ENCODE results near the gene CUTC. TPM values are rescaled to one million over a fixed set of nuclear protein-coding genes. Genes with fewer than 3 reads are reported as not detected.
"Not testable (repeated sequence)": the region's sequence is repeated elsewhere in the genome, so short reads cannot be mapped to it uniquely, and the experiment has no call there.

Gene CUTC
- total RNA-seq, 2 donors from 2014 or later = 18.0 to 21.2 TPM

GRCh38 chr10:99742254-99742653, 10.2 kb downstream of the CUTC start:
- H3K9me3 Mint-ChIP-seq = peaks cover 13% of the 10 kb centered on the region
- H3K4me1 Mint-ChIP-seq = no peaks in the 10 kb centered on the region
- Histone ChIP-seq H3K9ac (ENCODE audit: extremely low read depth, low read length, poor library complexity, severe bottlenecking) (no peak overlapping the region), H3K27me3 (ENCODE audit: control insufficient read depth, insufficient read depth, low read length, poor library complexity, severe bottlenecking) (no peaks in the 10 kb centered on the region), H3K9me3 (ENCODE audit: control insufficient read depth, low read length) (peaks cover 28% of the 10 kb centered on the region), H3K4me1 (ENCODE audit: control insufficient read depth, insufficient read depth, low read length) (no peaks in the 10 kb centered on the region), H3K36me3 (ENCODE audit: control insufficient read depth, insufficient read depth, low read length) (peaks cover 77% of the 10 kb centered on the region), H3K4me3 (ENCODE audit: low read length) (no peak overlapping the region), H3K27ac (ENCODE audit: low read depth, low read length) (no peak overlapping the region)
- H3K36me3 Mint-ChIP-seq (ENCODE audit: low read depth) = peaks cover 78% of the 10 kb centered on the region
- DNase-seq = no peak
- H3K27ac Mint-ChIP-seq = no peak overlapping the region
- no peak overlapping the region for H3K4me3 Mint-ChIP-seq
- no peak for TF ChIP-seq CTCF (conservative IDR thresholded peaks at IDR 0.05)
- no peaks in the 10 kb centered on the region for H3K27me3 Mint-ChIP-seq (ENCODE audit: insufficient read depth)

GRCh38 chr10:99742701-99743100, 10.7 kb downstream of the CUTC start:
- no peak for DNase-seq
- no peaks in the 10 kb centered on the region for H3K27me3 Mint-ChIP-seq (ENCODE audit: insufficient read depth)
- H3K4me3 ChIP-seq (ENCODE audit: low read length) = no peak overlapping the region
- H3K27me3 ChIP-seq (ENCODE audit: control insufficient read depth, insufficient read depth, low read length, poor library complexity, severe bottlenecking) = no peaks in the 10 kb centered on the region
- no peak for TF ChIP-seq CTCF (conservative IDR thresholded peaks at IDR 0.05)
- no peak overlapping the region for H3K27ac Mint-ChIP-seq
- no peak overlapping the region for H3K27ac ChIP-seq (ENCODE audit: low read depth, low read length)
- H3K4me1 Mint-ChIP-seq = no peaks in the 10 kb centered on the region
- no peak overlapping the region for H3K4me3 Mint-ChIP-seq
- no peak overlapping the region for H3K9ac ChIP-seq (ENCODE audit: extremely low read depth, low read length, poor library complexity, severe bottlenecking)
- 88 to 90% methylated on average over 1 to 2 of the region's 2 CpGs for WGBS, 2 experiments (ENCODE audit: insufficient coverage in 1 of 2, insufficient read length in 1 of 2)
- H3K4me1 ChIP-seq (ENCODE audit: control insufficient read depth, insufficient read depth, low read length) = no peaks in the 10 kb centered on the region
- peaks cover 75% of the 10 kb centered on the region for H3K36me3 ChIP-seq (ENCODE audit: control insufficient read depth, insufficient read depth, low read length)
- H3K36me3 Mint-ChIP-seq (ENCODE audit: low read depth) = peaks cover 75% of the 10 kb centered on the region
- peaks cover 28% of the 10 kb centered on the region for H3K9me3 ChIP-seq (ENCODE audit: control insufficient read depth, low read length)
- peaks cover 13% of the 10 kb centered on the region for H3K9me3 Mint-ChIP-seq

GRCh38 chr10:99743841-99744240, 11.8 kb downstream of the CUTC start:
- peaks cover 71% of the 10 kb centered on the region for H3K36me3 Mint-ChIP-seq (ENCODE audit: low read depth)
- 97% methylated on average over 3 of the region's 3 CpGs; no CpG with 5 or more reads in 1 of the 2 experiments for WGBS, 2 experiments (ENCODE audit: insufficient coverage in 1 of 2, insufficient read length in 1 of 2)

GRCh38 chr10:99746166-99746565, 14.1 kb downstream of the CUTC start:
- peaks cover 51% of the 10 kb centered on the region for H3K36me3 ChIP-seq (ENCODE audit: control insufficient read depth, insufficient read depth, low read length)
- not testable (repeated sequence) for H3K27me3 Mint-ChIP-seq (ENCODE audit: insufficient read depth)

More at GRCh38 chr10:99743841-99744240, 11.8 kb downstream of the CUTC start:
- DNase-seq = no peak
- H3K27me3 ChIP-seq (ENCODE audit: control insufficient read depth, insufficient read depth, low read length, poor library complexity, severe bottlenecking) = no peaks in the 10 kb centered on the region
- Mint-ChIP-seq H3K4me1 (no peaks in the 10 kb centered on the region), H3K27me3 (ENCODE audit: insufficient read depth) (no peaks in the 10 kb centered on the region), H3K27ac (no peak overlapping the region), H3K9me3 (peaks cover 13% of the 10 kb centered on the region), H3K4me3 (no peak overlapping the region)
- no peak overlapping the region for H3K27ac ChIP-seq (ENCODE audit: low read depth, low read length)
- H3K36me3 ChIP-seq (ENCODE audit: control insufficient read depth, insufficient read depth, low read length) = peaks cover 65% of the 10 kb centered on the region
- H3K4me1 ChIP-seq (ENCODE audit: control insufficient read depth, insufficient read depth, low read length) = no peaks in the 10 kb centered on the region
- H3K9ac ChIP-seq (ENCODE audit: extremely low read depth, low read length, poor library complexity, severe bottlenecking) = no peak overlapping the region
- TF ChIP-seq CTCF (conservative IDR thresholded peaks at IDR 0.05) = no peak
- H3K4me3 ChIP-seq (ENCODE audit: low read length) = no peak overlapping the region
- H3K9me3 ChIP-seq (ENCODE audit: control insufficient read depth, low read length) = peaks cover 23% of the 10 kb centered on the region

More at GRCh38 chr10:99746166-99746565, 14.1 kb downstream of the CUTC start:
- H3K4me3 ChIP-seq (ENCODE audit: low read length); DNase-seq; H3K9me3 ChIP-seq (ENCODE audit: control insufficient read depth, low read length); H3K4me1 ChIP-seq (ENCODE audit: control insufficient read depth, insufficient read depth, low read length); H3K27me3 ChIP-seq (ENCODE audit: control insufficient read depth, insufficient read depth, low read length, poor library complexity, severe bottlenecking); H3K9me3 Mint-ChIP-seq; H3K4me3 Mint-ChIP-seq; H3K4me1 Mint-ChIP-seq; H3K27ac Mint-ChIP-seq; H3K9ac ChIP-seq (ENCODE audit: extremely low read depth, low read length, poor library complexity, severe bottlenecking); H3K27ac ChIP-seq (ENCODE audit: low read depth, low read length): not testable (repeated sequence)
- peaks cover 60% of the 10 kb centered on the region for H3K36me3 Mint-ChIP-seq (ENCODE audit: low read depth)
- 92 to 100% methylated on average over 1 of the region's 2 CpGs for WGBS, 2 experiments (ENCODE audit: insufficient coverage in 1 of 2, insufficient read length in 1 of 2)
